PC-9 (cell line): Measurements from ENCODE around the gene SNX2.

ENCODE experiments used
- CTCF ChIP-seq: fragments of 200-600 bp; sonication (generic); conservative IDR thresholded peaks from 2 replicates; pipeline ENCODE4 v1.6.1; 2017; ENCODE audit warnings: mixed run types, antibody characterized with exemption, mild to moderate bottlenecking, moderate library complexity
- EZH2 ChIP-seq: fragments of 200-600 bp; sonication (generic); IDR thresholded peaks from 2 replicates; pipeline ENCODE4 v1.8.0; 2017; ENCODE audit warnings: antibody characterized with exemption, low read depth

DNA sequence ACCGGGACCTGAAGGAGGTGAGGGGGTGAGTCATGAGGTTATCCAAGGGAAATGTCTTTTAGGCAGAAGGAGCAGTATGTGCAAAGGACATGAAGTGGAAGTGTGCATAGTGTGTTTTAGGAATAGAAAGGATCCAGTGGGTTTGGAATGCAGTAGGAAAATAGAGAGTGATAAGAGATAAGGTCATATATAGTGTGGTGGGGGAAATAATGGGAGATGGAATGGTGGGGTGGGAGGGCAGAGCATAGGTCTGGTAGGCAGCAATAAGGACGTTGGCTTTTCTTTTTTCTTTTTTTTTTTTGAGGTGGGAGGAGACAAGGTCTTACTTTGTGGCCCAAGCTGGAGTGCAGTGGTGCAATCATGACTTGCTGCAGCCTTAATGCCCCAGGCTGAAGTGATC lies 88.4 kb downstream of the SNX2 start:
- TF ChIP-seq CTCF: no peak
- no peak for TF ChIP-seq EZH2
